Measurements from ENCODE around the gene UCK2. TPM values are rescaled to one million over a fixed set of nuclear protein-coding genes. Genes with fewer than 3 reads are reported as not detected.

The UCK2 gene
- total and polyA plus RNA-seq, 9 of the 15 experiments (the other 6 are each of a cell fraction or from before 2014, with no cell fraction given): 71.6 to 145 (median 95.8) TPM

DNA sequence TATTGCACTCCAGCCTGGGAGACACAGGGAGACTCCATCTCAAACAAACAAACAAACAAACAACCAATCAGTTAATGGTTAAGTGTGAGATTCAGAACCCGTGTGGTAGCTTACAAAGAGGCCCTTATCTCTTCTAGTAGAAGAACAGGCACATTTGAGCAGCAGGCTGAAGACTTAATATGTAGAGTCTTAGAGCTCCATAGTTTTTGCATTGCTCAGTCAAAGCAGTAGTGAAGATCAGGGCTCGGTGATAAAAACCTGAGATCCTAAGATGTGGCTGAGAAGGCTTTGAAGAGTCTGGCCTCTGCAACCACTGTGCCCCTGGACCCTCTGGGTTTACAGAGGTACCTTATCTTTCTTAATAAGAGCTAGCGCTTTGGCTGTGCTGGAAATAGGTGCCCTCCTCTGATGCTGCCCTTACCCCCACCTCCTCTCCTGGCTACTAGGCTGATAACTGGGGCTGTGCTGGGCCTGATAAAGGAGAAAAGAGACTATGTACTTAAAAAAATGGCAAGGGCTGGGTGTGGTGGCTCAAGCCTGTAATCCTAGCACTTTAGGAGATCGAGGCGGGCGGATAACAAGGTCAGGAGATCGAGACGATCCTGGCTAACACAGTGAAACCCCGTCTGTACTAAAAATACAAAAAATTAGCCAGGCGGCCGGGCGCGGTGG lies 10.5 kb upstream of the UCK2 start (continued):
- TF ChIP-seq ZNF318 (IDR thresholded peaks at IDR 0.05; ENCODE audit: borderline replicate concordance in 1 of 2, low read depth in 1 of 2): no peak
- TF ChIP-seq MTA3 (IDR thresholded peaks at IDR 0.05; ENCODE audit: borderline replicate concordance): peak; percentile 57
- peak; percentile 42; the same call in 1 of the 2 replicates for TF ChIP-seq HES1 (IDR thresholded peaks at IDR 0.05; ENCODE audit: low read depth)
- peak; percentile 87 for TF ChIP-seq CBFA2T2 (conservative IDR thresholded peaks at IDR 0.05)
- TF ChIP-seq RAD51 (IDR thresholded peaks at IDR 0.05; ENCODE audit: borderline replicate concordance, low read depth): no peak
- no peak for TF ChIP-seq ZBTB17 (CRISPR knock-in tag; IDR thresholded peaks at IDR 0.05)
- 0 out of 2 replicates have a peak, but pooled peaks have one; percentile 36 for TF ChIP-seq ZBTB49 (CRISPR knock-in tag; IDR thresholded peaks at IDR 0.05; ENCODE audit: borderline replicate concordance)
- TF ChIP-seq THRAP3 (IDR thresholded peaks at IDR 0.05; ENCODE audit: borderline replicate concordance): no peak
- TF ChIP-seq, protein P1, sequence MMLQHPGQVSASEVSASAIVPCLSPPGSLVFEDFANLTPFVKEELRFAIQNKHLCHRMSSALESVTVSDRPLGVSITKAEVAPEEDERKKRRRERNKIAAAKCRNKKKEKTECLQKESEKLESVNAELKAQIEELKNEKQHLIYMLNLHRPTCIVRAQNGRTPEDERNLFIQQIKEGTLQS (IDR thresholded peaks at IDR 0.05): no peak
- TF ChIP-seq, protein P1 (CRISPR knock-in tag; conservative IDR thresholded peaks at IDR 0.05): no peak
- TF ChIP-seq DNMT1 (IDR thresholded peaks at IDR 0.05): no peak
- TF ChIP-seq FOXA3 (CRISPR knock-in tag; conservative IDR thresholded peaks at IDR 0.05 in 1 of 2, IDR thresholded peaks at IDR 0.05 in 1 of 2): no peak
- no peak; the same call in 1 of the 2 replicates for TF ChIP-seq BHLHE40 (IDR thresholded peaks at IDR 0.05; ENCODE audit: low read length)
- TF ChIP-seq ZNF699 (CRISPR knock-in tag; IDR thresholded peaks at IDR 0.05; ENCODE audit: insufficient replicate concordance): no peak

All from K562 (cell line).